ENCODE measurements around the gene PDZD2.

DNA sequence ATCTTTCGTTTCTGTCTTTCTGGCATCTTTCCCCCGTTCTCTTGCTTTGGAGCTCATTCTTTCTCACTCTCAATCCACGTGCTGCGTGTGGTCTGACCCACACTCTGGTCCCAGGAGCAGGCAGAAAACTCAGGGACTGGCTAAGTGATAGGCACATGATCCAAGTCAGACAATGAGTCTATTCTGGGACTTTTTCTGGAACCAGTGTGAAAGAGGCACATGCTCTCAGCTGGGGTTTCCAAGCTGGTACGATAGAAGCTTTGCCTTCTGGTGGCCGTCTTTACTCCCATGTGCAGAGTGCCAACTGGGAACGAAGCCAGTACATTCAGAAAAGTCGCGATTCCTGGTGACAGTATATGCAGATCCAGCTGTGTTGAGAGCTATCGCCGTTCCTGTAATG is 94.4 kb downstream of the PDZD2 start:
- TF ChIP-seq, protein P1, sequence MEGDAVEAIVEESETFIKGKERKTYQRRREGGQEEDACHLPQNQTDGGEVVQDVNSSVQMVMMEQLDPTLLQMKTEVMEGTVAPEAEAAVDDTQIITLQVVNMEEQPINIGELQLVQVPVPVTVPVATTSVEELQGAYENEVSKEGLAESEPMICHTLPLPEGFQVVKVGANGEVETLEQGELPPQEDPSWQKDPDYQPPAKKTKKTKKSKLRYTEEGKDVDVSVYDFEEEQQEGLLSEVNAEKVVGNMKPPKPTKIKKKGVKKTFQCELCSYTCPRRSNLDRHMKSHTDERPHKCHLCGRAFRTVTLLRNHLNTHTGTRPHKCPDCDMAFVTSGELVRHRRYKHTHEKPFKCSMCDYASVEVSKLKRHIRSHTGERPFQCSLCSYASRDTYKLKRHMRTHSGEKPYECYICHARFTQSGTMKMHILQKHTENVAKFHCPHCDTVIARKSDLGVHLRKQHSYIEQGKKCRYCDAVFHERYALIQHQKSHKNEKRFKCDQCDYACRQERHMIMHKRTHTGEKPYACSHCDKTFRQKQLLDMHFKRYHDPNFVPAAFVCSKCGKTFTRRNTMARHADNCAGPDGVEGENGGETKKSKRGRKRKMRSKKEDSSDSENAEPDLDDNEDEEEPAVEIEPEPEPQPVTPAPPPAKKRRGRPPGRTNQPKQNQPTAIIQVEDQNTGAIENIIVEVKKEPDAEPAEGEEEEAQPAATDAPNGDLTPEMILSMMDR (IDR thresholded peaks at IDR 0.05): no peak
- TF ChIP-seq POLR2A (IDR thresholded peaks at IDR 0.05) (no peak), EP300 (IDR thresholded peaks at IDR 0.05) (no peak)
